HT1080 (cell line): Measurements from ENCODE around the gene SHISAL2A. TPM values are rescaled to one million over a fixed set of nuclear protein-coding genes. Genes with fewer than 3 reads are reported as not detected.

Experiments used
- DNase-seq: peaks from one replicate; pipeline ENCODE4 v3.0.0-alpha.2; 2015; ENCODE audit warnings: low read depth
- total RNA-seq: library from RNA; depleted of rRNA; stranded (reverse); fragments of >200 nt; shearing (Covaris generic); gene quantifications from 2 replicates; pipeline ENCODE4 v1.2.3, GENCODE V29; 2014

Gene SHISAL2A
- total RNA-seq, 1 experiment from 2014 or later: not detected

- peak; percentile 28 for DNase-seq
Observed at GRCh38 chr1:52659356-52659755, 26.4 kb downstream of the SHISAL2A start.

DNA sequence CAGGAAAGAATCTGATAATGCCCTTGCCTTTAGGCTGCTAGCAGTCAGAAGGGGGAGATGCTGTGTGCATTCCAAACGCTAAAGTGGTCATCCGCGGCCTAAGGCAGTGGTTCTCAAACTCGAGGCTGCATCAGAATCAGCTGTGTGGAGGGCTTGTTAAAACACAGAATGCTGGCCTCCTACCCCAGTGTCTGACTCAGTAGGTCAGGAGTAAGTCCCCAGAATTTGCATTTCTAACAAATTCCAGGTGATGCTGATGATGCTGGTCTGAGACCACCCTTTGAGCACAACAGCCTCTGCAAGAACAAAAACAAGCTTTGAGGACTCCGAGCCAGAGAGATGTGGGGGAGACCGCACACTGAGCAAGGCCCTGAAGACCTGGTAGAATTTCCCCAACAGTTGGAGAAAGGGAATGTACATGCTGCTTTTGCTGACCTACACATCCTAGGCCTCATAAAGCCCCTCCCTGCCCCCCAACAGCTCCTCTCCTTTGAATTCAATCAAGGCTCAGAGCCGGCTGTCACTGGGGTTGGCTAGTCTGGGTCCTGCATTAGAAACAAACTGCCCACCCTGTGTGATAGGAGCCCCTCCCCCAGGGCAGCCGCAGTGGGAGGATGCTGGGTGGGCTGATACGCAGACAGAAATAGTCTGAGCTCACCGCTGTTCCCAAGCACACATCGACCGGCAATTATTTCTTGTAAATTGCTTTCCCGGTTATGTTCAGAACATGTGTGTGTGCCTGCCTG, 27.1 kb downstream of the SHISAL2A start:
- DNase-seq: no peak

DNA sequence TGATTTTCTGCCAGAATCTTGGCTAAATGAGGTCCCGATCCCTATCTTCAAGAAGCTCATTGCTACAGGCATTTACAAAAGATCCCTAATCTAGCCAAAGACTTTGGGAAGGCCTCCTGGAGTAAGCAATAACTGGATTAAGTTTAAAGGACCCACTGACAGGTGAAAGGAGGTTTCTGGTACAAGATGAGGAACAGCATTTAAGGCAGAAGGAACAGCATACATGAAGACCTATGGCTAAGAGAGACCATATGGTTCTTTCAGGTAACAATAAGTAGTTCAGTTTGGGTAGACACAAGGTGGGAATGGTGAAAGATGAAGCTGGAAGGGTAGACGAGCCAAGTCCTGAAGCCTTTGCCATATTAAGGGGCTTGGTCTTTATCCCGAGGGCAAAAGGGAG, 27.8 kb downstream of the SHISAL2A start:
- DNase-seq: no peak

- peak; percentile 66 for DNase-seq
Observed at GRCh38 chr1:52662645-52663313, 29.8 kb downstream of the SHISAL2A start.

DNA sequence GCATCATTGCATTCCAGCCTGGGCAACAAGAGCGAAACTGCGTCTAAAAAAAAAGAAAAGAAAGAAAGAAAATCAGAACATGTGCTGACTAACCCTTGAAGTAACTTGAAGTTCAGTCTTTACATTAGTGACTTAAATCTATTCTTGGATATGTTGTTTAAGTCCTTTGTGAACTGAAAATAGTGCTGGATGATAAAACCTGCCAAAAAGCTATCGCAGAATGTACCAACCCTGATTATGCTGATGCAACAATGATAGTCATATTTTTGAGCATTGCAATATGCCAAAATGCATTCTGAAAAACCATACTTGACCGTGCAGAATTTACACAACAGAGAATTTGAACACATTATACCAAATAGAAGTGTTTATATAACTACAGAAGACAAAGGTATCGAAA, 30.7 kb downstream of the SHISAL2A start:
- DNase-seq: no peak

GRCh38 chr1:52665006-52665941, 32.3 kb downstream of the SHISAL2A start:
- no peak for DNase-seq

DNA sequence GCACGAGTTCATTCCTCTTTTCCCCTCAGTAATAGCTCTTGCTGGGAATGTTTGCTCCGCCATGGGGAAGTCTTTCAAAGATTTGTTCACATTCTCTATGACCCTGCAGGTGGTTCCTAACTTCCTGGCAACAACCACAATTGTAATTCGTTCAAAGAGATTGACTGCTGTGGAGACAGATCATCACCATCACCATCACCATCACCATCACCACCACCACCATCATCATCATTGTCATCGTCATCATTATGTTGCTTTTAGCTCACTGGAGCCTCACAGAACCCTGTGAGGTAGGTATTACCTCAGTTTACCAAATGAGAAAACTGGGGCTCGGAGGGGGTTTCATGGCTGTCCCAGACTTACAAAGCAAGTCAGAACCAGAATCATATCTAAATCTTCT, 34.3 kb downstream of the SHISAL2A start:
- DNase-seq: no peak

- DNase-seq: no peak
Observed at GRCh38 chr1:52667984-52668383, 35.0 kb downstream of the SHISAL2A start.

GRCh38 chr1:52668711-52669110, 35.7 kb downstream of the SHISAL2A start:
- DNase-seq: peak; percentile 24

DNA sequence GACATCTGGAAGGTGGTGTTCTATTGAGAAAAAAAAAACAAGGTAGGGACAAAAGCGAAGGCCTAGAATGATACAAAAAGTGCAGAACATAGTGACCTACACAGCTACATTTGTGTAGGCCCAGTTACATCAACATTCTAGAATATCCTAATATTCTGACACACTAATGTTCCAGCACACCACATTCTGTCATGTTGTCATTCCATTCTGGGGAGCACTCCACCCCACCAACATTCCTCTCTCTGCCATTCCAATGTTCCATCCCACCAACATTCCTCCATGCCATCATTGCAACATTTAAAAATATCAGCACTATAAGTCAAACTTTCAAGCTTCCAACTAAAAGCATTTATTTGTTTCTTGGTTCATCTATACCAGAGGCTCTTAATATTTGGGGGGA, 36.7 kb downstream of the SHISAL2A start:
- DNase-seq: no peak

DNA sequence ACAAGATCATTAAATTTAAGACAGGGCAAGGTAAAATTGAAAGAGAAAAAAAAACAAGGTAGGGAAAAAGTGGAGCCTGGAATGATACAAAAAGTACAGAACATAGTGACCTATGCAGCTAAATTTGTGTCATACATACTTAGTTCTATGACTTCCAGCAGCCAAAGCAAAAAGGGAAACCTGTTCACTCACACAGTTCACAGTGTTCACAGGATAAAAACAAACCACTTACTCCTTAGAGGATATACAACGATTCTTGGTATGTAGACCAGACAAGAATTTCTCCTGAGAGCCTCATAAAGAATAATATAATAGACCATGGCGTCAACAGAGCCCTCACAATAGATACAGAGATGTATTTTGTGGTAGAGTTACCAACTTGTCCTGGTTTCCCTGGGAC, 37.6 kb downstream of the SHISAL2A start:
- no peak for DNase-seq

DNA sequence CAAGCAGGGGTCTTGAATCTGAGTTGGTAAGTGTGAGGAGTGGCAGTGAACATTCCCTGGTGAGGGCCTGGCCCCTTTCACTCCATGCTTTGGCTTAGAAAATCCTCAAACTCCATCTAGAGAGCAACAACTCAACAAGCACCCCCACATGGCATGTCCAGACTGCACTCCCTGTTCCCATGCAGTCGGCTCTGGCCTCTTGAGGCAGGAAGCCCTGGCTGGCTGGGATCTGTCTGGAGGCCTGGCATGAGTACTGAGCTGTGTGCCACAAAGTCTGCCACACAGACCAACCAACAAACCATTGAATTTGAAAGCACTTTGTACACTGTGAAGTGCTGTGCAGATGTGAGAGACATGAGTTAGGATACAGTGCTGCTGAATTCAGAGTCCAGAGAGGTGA, 40.0 kb downstream of the SHISAL2A start:
- DNase-seq: no peak

DNA sequence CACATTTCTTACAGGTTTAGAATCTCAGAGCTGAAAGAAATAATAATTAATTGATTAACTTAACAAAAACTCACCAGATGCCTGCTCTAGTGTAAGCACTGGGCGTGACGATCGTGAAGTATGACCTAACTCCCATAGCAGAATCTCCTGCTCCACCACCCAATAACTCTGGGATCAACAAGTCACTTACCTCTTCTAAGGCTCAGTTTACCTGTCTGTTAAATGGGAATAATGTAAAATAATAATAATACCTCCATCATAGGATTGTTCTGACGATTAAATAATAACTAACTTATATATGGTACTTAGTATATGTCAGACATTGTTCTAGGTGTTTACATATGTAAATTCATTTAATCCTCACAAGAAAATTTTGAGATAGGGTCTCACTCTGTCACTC, 40.5 kb downstream of the SHISAL2A start:
- no peak for DNase-seq

DNA sequence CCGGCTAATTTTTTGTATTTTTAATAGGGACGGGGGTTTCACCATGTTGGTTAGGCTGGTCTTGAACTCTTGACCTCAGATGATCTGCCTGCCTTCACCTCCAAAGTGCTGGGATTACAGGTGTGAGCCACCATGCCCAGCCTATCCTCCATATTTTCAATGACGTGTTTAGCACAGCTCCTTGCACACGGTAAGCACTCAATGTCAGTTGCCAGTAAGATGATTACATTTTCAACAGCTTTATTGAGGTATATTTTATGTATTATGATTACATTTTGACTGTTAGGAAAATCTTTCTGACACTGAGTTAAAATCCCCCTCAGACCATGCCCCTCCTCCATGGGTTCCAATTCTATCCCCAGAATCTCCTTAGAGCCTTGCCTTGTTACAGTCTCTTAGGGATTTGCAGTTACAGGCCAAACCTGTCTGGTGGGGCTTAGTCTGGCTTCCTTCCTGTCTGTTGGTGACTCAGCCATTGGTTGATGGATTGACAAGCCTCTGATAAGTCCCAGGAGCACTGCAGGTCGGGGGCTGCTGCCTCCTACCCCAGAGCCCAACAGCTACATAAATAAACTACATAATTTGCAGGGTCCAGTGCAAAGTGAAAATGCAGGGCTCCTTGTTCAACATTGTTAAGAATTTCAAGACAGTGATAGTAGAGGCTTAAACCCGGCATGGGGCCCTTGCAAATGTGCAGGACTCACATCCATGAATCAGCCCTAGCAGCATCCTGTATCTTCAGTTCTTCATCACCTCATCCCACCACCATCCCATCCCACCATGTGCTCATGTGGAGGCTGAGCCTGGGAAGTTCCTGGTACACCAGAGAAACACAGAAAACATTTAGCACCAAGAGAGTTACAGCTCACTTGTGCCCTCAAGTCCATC, 41.8 kb downstream of the SHISAL2A start:
- peak; percentile 77 for DNase-seq

DNA sequence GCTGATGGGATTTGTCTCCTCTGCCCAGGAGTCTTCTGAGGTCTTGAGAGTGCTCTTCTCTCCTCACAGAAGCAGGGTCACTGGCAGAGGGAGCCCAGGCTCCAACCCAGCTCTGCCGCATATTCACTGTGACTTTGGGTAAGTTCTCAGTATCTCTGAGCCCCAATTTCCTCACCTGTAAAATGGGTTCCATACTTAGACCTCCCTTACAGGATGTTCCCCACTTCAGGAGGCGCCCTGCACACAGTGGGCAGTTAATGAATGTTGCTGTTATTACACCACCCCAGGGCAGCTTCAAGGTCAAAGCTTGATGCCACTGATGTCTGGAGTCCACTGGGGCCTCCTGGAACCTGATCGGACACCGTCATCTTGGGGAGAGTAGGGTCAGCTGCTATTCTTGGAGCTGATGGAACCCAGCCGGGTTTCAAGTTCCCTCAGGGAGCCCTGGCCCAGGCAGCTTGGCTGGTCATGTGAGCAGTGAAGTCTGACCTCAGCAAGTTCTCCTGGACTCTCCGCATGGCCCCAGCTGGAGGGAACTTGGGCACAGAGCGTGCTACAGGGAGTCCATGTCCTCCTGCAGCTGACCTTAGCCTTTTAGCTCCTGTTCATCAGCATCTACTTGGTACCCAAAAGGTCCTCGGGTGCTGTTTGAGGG, 43.4 kb downstream of the SHISAL2A start:
- no peak for DNase-seq

DNA sequence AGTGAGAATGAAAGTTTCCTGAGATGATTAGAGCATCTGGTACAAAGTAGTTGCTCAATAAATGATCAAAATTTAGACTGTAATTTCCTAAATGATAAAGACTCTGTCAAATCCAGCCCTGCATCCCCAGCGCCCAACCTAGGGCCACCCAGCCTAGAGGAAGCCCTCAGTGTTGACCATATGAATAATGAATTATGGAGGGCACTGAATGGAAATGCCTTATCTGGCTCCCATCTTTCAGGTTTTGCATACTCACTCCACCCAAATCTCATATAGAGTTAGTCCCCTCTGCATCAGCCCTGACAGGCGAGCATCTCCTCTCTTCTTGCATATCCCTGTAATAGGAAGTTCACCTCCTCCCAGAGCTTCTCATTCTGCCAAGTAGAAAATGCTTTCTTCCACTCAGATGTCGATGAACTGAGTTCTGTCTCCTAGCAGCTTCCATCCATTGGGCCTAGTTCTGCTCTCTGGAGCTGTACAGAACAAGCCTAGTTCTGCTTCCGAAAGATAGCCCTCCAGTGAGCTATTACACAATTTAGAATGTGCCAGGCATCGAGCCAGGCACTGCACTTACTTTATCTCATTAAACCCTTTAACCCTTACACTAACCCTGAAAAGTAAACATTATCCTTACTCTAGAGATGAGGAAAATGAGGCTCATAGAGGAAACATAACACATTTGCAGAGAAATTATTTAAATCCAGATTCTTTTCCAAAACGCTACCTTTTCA, 44.3 kb downstream of the SHISAL2A start:
- no peak for DNase-seq

GRCh38 chr1:52679048-52679447, 46.1 kb downstream of the SHISAL2A start:
- no peak for DNase-seq

- DNase-seq: no peak
Observed at GRCh38 chr1:52679498-52679897, 46.5 kb downstream of the SHISAL2A start.

DNA sequence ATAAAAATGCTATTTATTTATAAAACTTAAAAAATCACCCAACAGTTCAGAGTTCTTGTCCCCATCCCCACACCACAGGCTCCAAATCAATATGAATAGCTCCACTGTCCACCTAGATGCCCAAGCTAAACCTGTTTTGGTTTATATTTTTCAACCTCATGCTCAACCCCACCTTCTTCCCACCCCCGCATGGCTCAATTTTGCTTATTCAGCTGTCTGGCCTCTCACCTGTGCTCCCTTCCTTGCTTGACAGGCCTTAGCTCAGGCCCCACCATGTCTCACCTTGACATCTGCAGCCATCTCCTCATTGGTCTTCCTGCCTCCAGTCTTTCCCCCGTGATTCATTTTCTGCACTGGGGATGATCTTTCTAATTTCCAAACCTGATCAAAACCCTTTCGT, 47.4 kb downstream of the SHISAL2A start:
- DNase-seq: no peak

- DNase-seq: no peak
Observed at GRCh38 chr1:52681136-52681535, 48.2 kb downstream of the SHISAL2A start.
